ENCODE results near the gene PHETA2. TPM values are rescaled to one million over a fixed set of nuclear protein-coding genes. Genes with fewer than 3 reads are reported as not detected.
"Not testable (repeated sequence)": the region's sequence is repeated elsewhere in the genome, so short reads cannot be mapped to it uniquely, and the experiment has no call there.

The PHETA2 gene
- total and polyA plus RNA-seq, 2 of the 13 experiments (the other 11 are each of a cell fraction or from before 2014, with no cell fraction given), result 0.07 TPM; not detected in 1

DNA sequence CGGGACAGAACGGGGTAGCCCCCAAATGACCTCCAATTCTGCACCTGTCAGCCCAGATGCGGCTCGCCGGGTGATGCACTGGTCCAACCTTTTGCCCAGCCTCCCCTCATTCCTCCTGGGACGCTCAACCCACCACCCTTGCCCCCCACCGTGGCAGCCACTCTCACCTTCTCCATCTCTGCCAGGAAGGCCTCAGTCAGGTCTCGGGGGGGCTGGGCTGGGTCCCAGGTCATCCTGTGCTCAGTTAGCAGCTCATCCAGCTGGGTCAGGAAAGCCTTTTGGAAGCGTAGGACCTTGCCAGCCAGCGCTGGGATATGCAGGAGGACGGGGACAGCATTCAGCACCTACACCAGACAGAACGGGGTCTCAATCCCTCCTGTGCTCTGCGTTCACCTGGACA is 54.0 kb downstream of the PHETA2 start:
- DNase-seq (ENCODE audit: low spot score); H3K9me3 ChIP-seq (ENCODE audit: low read length); FAIRE-seq; in situ Hi-C loops (cut with HindIII; ENCODE audit: extremely low pct_ligation_motif_present, low pct_unique_long_range_greater_than_20kb); H3K36me3 ChIP-seq (replicated peaks in 1 of 2; ENCODE audit: control insufficient read depth in 1 of 2, insufficient read depth in 2 of 2, low read length in 2 of 2); H3K79me2 ChIP-seq (ENCODE audit: insufficient read depth, low read length); CTCF ChIA-PET (ENCODE audit: low intra/inter-chr PET ratio, low total read pairs); intact Hi-C loops (cut with micrococcal nuclease; ENCODE audit: unreplicated experiment); H4K20me1 ChIP-seq (ENCODE audit: insufficient read depth, low read length); H3K4me2 ChIP-seq (ENCODE audit: low read depth, low read length); BruUV-seq (replicated peaks); H3K4me3 ChIP-seq (replicated peaks in 1 of 3; ENCODE audit: insufficient read depth in 1 of 3, low read depth in 2 of 3, low read length in 3 of 3); ATAC-seq; H3K27ac ChIP-seq (ENCODE audit: extremely low read length, insufficient read depth, low read length); H3K9ac ChIP-seq (ENCODE audit: insufficient read depth, low read depth, low read length); H2AFZ ChIP-seq (ENCODE audit: low read length); POLR2A ChIA-PET; H3K27me3 ChIP-seq (ENCODE audit: control insufficient read depth in 1 of 2, insufficient read depth in 2 of 2, low read length in 2 of 2): not testable (repeated sequence)
- peaks cover 24% of the 10 kb centered on the region for H3K4me1 ChIP-seq (ENCODE audit: insufficient read depth, low read length)
- 85% methylated on average over 5 of the region's 13 CpGs for WGBS (ENCODE audit: low lambda C conversion rate)

Small RNA genes lying within 50 kb of the gene (small RNA-seq; reads per million reads assigned to genes)
- 0 reads per million in 3 experiments for gene SNORD13P1 (ENCODE audit: insufficient read depth in 2 of 3, insufficient read length in 3 of 3, low read depth in 2 of 3, low replicate concordance in 1 of 3)

Other genes starting within 250 kb of the PHETA2 start
- gene SREBF2, start 241.1 kb upstream of the PHETA2 start, total RNA-seq (2016; rRNA removed; fragmentation: Illumina TruSeq; extraction: Trizol), result 30.2 and 53.8 TPM in 2 replicates
- 72.6 and 108 TPM in 2 replicates for gene SREBF2, start 241.1 kb upstream of the PHETA2 start, polyA plus RNA-seq (2011; rRNA removed)
- gene SHISA8, start 159.2 kb upstream of the PHETA2 start, total RNA-seq (2016; rRNA removed; fragmentation: Illumina TruSeq; extraction: Trizol), result not detected in 2 replicates
- gene SHISA8, start 159.2 kb upstream of the PHETA2 start, polyA plus RNA-seq (2011; rRNA removed), result not detected in 2 replicates
- 0.11 TPM in 1 of 2 replicates, not detected in the other for gene TNFRSF13C, start 147.4 kb upstream of the PHETA2 start, total RNA-seq (2016; rRNA removed; fragmentation: Illumina TruSeq; extraction: Trizol)
- gene TNFRSF13C, start 147.4 kb upstream of the PHETA2 start, polyA plus RNA-seq (2011; rRNA removed), result 0.22 and 0.29 TPM in 2 replicates
- gene CENPM, start 127.1 kb upstream of the PHETA2 start, total RNA-seq (2016; rRNA removed; fragmentation: Illumina TruSeq; extraction: Trizol), result 37.3 and 41.8 TPM in 2 replicates
- 10.6 and 11.2 TPM in 2 replicates for gene CENPM, start 127.1 kb upstream of the PHETA2 start, polyA plus RNA-seq (2011; rRNA removed)
- not detected in 2 replicates for gene SEPTIN3, start 104.8 kb upstream of the PHETA2 start, total RNA-seq (2016; rRNA removed; fragmentation: Illumina TruSeq; extraction: Trizol)
- 0.04 and 0.08 TPM in 2 replicates for gene SEPTIN3, start 104.8 kb upstream of the PHETA2 start, polyA plus RNA-seq (2011; rRNA removed)
- not detected in 2 replicates for gene WBP2NL, start 75.5 kb upstream of the PHETA2 start, total RNA-seq (2016; rRNA removed; fragmentation: Illumina TruSeq; extraction: Trizol)
- gene WBP2NL, start 75.5 kb upstream of the PHETA2 start, polyA plus RNA-seq (2011; rRNA removed), result not detected in 2 replicates
- 9.1 and 15.1 TPM in 2 replicates for gene NAGA, start 3.4 kb upstream of the PHETA2 start, total RNA-seq (2016; rRNA removed; fragmentation: Illumina TruSeq; extraction: Trizol)
- gene NAGA, start 3.4 kb upstream of the PHETA2 start, polyA plus RNA-seq (2011; rRNA removed), result 23.4 and 25.7 TPM in 2 replicates
- gene SMDT1, start 5.5 kb downstream of the PHETA2 start, total RNA-seq (2016; rRNA removed; fragmentation: Illumina TruSeq; extraction: Trizol), result 8.3 and 13.3 TPM in 2 replicates
- gene SMDT1, start 5.5 kb downstream of the PHETA2 start, polyA plus RNA-seq (2011; rRNA removed), result 26.6 and 32.8 TPM in 2 replicates
- gene NDUFA6, start 16.5 kb downstream of the PHETA2 start, total RNA-seq (2016; rRNA removed; fragmentation: Illumina TruSeq; extraction: Trizol), result 87.8 and 107 TPM in 2 replicates
- 64.4 and 68.5 TPM in 2 replicates for gene NDUFA6, start 16.5 kb downstream of the PHETA2 start, polyA plus RNA-seq (2011; rRNA removed)
- 0.18 and 1.0 TPM in 2 replicates for gene CYP2D6, start 56.6 kb downstream of the PHETA2 start, total RNA-seq (2016; rRNA removed; fragmentation: Illumina TruSeq; extraction: Trizol)
- 3.7 and 4.4 TPM in 2 replicates for gene CYP2D6, start 56.6 kb downstream of the PHETA2 start, polyA plus RNA-seq (2011; rRNA removed)
- gene TCF20, start 196.4 kb downstream of the PHETA2 start, total RNA-seq (2016; rRNA removed; fragmentation: Illumina TruSeq; extraction: Trizol), result 23.7 and 25.7 TPM in 2 replicates
- 12.8 and 15.8 TPM in 2 replicates for gene TCF20, start 196.4 kb downstream of the PHETA2 start, polyA plus RNA-seq (2011; rRNA removed)